Neutrophil (primary cell): ENCODE data around the gene NACC2.
A peak's percentile ranks its signal among the peaks of the same experiment; 100 is the strongest.

Experiments
- H3K27ac ChIP-seq: fragments of 200-600 bp; sonication (generic); 2 replicates; pipeline ENCODE4 v1.5.1; 2016; ENCODE audit warnings: mild to moderate bottlenecking, moderate library complexity
- H3K27me3 ChIP-seq: fragments of 200-600 bp; sonication (generic); 2 replicates; pipeline ENCODE4 v1.6.0; 2016; ENCODE audit warnings: mild to moderate bottlenecking
- H3K36me3 ChIP-seq: fragments of 200-600 bp; sonication (generic); 2 replicates; pipeline ENCODE4 v1.5.1; 2017
- H3K4me1 ChIP-seq, 2 experiments: fragments of 200-600 bp in 1 of 2; sonication (generic) in 1 of 2; 1 replicate in 1 of 2; 2 replicates in 1 of 2; pipeline versions ENCODE4 v1.5.1 to v1.6.1; 2013 to 2016; ENCODE audit warnings: low read depth in 1 of 2, low read length in 1 of 2, mild to moderate bottlenecking in 1 of 2, moderate library complexity in 1 of 2; ENCODE audit not compliant: control insufficient read depth in 1 of 2, insufficient read depth in 1 of 2
- H3K4me3 ChIP-seq, 2 experiments: fragments of 200-600 bp in 1 of 2; sonication (generic) in 1 of 2; 1 replicate in 1 of 2; 2 replicates in 1 of 2; pipeline ENCODE4 v1.5.1; 2013 to 2016; ENCODE audit warnings: low read depth in 1 of 2, low read length in 1 of 2, mild to moderate bottlenecking in 1 of 2, moderate library complexity in 1 of 2
- H3K9me3 ChIP-seq: fragments of 200-600 bp; sonication (generic); 2 replicates; pipeline ENCODE4 v1.5.1; 2016
- TF ChIP-seq, protein P1 (sequence below): fragments of 200-600 bp; sonication (generic); IDR thresholded peaks from 2 replicates; pipeline ENCODE4 v1.5.1; 2016; ENCODE audit warnings: antibody characterized with exemption

NACC2 gene

DNA sequence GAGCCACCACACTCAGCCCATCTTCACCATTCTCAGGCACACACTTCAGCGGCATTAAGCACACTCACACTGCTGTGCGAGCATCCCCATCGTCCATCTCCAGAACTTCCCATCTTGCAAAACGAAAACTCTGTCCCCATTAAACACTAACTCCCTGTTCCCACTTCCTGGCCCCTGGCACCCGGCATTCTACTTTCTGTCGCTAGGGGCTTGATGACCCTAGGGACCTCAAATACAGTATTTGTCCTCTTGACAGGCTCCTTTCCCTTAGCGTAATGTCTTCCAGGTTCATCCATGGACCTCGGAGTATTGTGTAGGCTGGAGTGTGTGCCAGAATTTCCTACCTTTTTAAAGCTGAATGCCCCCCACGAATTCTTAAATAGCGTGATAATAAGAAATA, 119.3 kb downstream of the NACC2 start:
- Histone ChIP-seq H3K27ac (no peak overlapping the region), H3K4me1 (peaks cover 10 to 15% of the 10 kb centered on the region in 2 experiments), H3K4me3 (no peak overlapping the region), H3K27me3 (peaks cover 38% of the 10 kb centered on the region), H3K36me3 (no peaks in the 10 kb centered on the region), H3K9me3 (no peaks in the 10 kb centered on the region)
- TF ChIP-seq, protein P1, sequence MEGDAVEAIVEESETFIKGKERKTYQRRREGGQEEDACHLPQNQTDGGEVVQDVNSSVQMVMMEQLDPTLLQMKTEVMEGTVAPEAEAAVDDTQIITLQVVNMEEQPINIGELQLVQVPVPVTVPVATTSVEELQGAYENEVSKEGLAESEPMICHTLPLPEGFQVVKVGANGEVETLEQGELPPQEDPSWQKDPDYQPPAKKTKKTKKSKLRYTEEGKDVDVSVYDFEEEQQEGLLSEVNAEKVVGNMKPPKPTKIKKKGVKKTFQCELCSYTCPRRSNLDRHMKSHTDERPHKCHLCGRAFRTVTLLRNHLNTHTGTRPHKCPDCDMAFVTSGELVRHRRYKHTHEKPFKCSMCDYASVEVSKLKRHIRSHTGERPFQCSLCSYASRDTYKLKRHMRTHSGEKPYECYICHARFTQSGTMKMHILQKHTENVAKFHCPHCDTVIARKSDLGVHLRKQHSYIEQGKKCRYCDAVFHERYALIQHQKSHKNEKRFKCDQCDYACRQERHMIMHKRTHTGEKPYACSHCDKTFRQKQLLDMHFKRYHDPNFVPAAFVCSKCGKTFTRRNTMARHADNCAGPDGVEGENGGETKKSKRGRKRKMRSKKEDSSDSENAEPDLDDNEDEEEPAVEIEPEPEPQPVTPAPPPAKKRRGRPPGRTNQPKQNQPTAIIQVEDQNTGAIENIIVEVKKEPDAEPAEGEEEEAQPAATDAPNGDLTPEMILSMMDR, result no peak

DNA sequence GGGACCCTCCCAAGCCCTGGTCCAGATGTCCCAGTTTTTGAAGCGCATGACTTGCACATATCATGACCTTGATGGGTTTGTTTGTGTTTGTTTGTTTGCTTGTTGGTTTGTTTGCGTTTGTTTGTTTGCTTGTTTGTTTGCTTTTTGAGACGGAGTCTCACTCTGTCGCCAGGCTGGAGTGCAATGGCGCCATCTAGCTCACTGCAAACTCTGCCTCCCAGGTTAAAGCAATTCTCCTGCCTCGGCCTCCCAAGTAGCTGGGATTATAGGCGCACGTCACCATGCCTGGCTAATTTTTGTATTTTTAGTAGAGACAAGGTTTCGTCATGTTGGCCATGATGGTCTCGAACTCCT, 120.9 kb downstream of the NACC2 start:
- Histone ChIP-seq H3K36me3 (no peaks in the 10 kb centered on the region), H3K9me3 (no peaks in the 10 kb centered on the region), H3K27ac (no peak overlapping the region), H3K4me3 (no peak overlapping the region), H3K4me1 (peaks cover 10 to 15% of the 10 kb centered on the region in 2 experiments), H3K27me3 (peaks cover 33% of the 10 kb centered on the region)
- TF ChIP-seq, protein P1, result no peak

GRCh38 chr9:135973277-135974219, 121.5 kb downstream of the NACC2 start:
- Histone ChIP-seq H3K4me1 (peaks cover 10 to 15% of the 10 kb centered on the region in 2 experiments), H3K9me3 (no peaks in the 10 kb centered on the region), H3K36me3 (no peaks in the 10 kb centered on the region), H3K4me3 (no peak overlapping the region), H3K27ac (peak overlapping the region; percentile 14), H3K27me3 (peaks cover 33% of the 10 kb centered on the region)
- TF ChIP-seq, protein P1, result no peak

DNA sequence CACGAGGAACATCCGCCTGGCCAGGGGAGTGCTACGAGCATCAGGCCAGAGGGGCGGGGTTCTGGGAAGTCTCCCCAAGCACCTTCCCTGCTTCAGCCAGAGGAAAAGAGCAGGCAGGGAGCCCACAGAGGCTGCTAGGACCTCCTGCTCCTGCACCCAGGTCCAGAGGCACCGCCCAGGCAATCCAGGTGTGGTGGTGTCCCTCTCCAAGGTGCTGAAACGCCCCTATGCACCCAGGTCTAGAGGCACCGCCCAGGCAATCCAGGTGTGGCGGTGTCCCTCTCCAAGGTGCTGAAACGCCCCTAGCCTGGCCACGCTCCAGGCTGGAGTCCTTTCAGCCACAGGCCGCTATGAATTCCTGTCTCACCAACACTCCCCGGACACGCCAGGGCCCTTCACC, 123.2 kb downstream of the NACC2 start:
- H3K27me3 ChIP-seq, result peaks cover 33% of the 10 kb centered on the region
- H3K27ac ChIP-seq, result no peak overlapping the region
- no peaks in the 10 kb centered on the region for H3K36me3 ChIP-seq
- peaks cover 10 to 22% of the 10 kb centered on the region in 2 experiments for H3K4me1 ChIP-seq
- no peak overlapping the region for H3K4me3 ChIP-seq
- TF ChIP-seq, protein P1, result no peak
- H3K9me3 ChIP-seq, result no peaks in the 10 kb centered on the region

- TF ChIP-seq, protein P1, result no peak
- Histone ChIP-seq H3K4me3 (no peak overlapping the region), H3K27ac (no peak overlapping the region), H3K27me3 (peaks cover 31% of the 10 kb centered on the region), H3K9me3 (no peaks in the 10 kb centered on the region), H3K4me1 (peaks cover 10 to 22% of the 10 kb centered on the region in 2 experiments), H3K36me3 (no peaks in the 10 kb centered on the region)
These were observed 123.8 kb downstream of the NACC2 start for GRCh38 chr9:135971111-135971766.
